Mesothelial cell of epicardium (in vitro differentiated cells): ENCODE data around the gene VPS26B. TPM values are rescaled to one million over a fixed set of nuclear protein-coding genes. Genes with fewer than 3 reads are reported as not detected.

Source experiments
- DNase-seq, 2 experiments: peaks; one replicate each; pipeline ENCODE4 v3.0.0; 2021; ENCODE audit warnings: low spot score in 2 of 2; ENCODE audit not compliant: unreplicated experiment in 2 of 2
- H3K27ac Mint-ChIP-seq: 2 replicates; pipeline ENCODE4 v1.8.0; 2021; ENCODE audit warnings: mixed read lengths
- H3K27me3 Mint-ChIP-seq: 2 replicates; pipeline ENCODE4 v1.8.0; 2021; ENCODE audit warnings: low read depth, mixed read lengths
- H3K36me3 Mint-ChIP-seq: 2 replicates; pipeline ENCODE4 v1.8.0; 2021; ENCODE audit warnings: mixed read lengths
- H3K4me1 Mint-ChIP-seq: 2 replicates; pipeline ENCODE4 v1.8.0; 2021; ENCODE audit warnings: mixed read lengths
- H3K4me3 Mint-ChIP-seq: 2 replicates; pipeline ENCODE4 v1.8.0; 2021; ENCODE audit warnings: mild to moderate bottlenecking, moderate library complexity, mixed read lengths
- H3K9me3 Mint-ChIP-seq: 2 replicates; pipeline ENCODE4 v1.8.0; 2021; ENCODE audit warnings: mixed read lengths
- total RNA-seq: library from RNA; stranded (reverse); gene quantifications from 3 replicates; pipeline ENCODE4 v1.2.1, GENCODE V29; 2021
- TF ChIP-seq, protein P1 (sequence below): fragments of 200-600 bp; sonication (generic); IDR thresholded peaks from one replicate; pipeline ENCODE4 v1.5.0; 2021; ENCODE audit warnings: antibody characterized with exemption; ENCODE audit not compliant: unreplicated experiment

VPS26B gene
- total RNA-seq, 1 donor from 2014 or later, result 47.8 TPM

DNA sequence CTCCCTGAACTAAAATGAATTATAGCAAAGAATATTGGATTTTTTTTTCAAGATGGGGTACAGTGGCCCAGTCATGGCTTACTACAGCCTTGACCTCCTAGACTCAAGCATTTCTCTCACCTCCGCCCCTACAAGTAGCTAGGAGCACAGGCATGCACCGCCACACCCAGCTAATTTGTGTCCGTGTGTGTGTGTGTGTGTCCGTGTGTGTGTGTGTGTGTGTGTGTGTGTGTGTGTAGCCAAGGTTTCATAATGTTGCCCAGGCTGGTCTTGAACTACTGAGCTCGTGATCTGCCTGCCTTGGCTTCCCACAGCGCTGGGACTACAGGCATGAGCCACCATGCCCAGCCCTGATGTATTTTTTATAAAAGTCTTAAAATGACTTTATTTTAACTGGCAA is 16.1 kb downstream of the VPS26B start:
- Mint-ChIP-seq H3K36me3 (peaks cover 42% of the 10 kb centered on the region), H3K4me1 (no peaks in the 10 kb centered on the region), H3K27me3 (no peaks in the 10 kb centered on the region), H3K4me3 (no peak overlapping the region), H3K9me3 (no peaks in the 10 kb centered on the region), H3K27ac (no peak overlapping the region)
- TF ChIP-seq, protein P1, sequence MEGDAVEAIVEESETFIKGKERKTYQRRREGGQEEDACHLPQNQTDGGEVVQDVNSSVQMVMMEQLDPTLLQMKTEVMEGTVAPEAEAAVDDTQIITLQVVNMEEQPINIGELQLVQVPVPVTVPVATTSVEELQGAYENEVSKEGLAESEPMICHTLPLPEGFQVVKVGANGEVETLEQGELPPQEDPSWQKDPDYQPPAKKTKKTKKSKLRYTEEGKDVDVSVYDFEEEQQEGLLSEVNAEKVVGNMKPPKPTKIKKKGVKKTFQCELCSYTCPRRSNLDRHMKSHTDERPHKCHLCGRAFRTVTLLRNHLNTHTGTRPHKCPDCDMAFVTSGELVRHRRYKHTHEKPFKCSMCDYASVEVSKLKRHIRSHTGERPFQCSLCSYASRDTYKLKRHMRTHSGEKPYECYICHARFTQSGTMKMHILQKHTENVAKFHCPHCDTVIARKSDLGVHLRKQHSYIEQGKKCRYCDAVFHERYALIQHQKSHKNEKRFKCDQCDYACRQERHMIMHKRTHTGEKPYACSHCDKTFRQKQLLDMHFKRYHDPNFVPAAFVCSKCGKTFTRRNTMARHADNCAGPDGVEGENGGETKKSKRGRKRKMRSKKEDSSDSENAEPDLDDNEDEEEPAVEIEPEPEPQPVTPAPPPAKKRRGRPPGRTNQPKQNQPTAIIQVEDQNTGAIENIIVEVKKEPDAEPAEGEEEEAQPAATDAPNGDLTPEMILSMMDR, result no peak
- no peak for DNase-seq

DNA sequence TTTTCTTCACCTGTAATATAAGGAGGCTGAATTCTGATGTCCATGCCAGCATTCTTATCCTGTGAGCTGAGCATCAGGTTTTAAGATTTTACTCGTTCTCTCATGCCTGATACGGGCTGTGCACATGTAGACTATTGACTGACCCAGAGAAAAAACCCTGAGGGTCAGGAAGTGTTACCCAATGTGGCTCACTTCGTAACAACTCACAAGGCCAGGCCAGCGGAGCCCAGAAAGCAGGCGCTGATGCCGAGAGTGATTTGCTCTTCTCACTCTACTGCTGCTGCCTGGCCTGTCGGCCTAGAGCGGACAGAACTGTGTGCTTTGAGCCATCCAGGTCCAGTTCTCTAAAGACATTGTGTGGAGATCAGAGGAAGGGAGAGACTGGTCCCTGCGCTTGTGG is 17.9 kb downstream of the VPS26B start:
- no peak for DNase-seq

DNA sequence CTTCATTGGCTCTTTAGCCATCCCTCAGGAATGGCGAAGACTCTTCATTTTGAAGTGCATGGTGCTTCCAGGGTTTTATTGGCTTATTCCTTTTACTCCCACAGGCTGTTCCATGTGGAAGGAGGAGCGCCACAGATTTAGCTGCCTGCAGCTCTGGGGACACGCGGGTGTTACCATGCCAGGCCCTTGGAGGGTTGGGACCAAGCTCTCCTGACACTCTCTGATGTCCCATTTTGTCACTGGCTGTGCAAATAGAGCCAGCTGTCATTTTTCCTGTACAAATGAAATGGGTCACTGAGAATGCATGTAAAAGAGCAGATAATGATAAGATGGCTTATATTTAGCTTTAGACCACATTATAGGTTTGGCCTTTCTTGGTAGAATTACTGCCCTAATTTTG is 19.4 kb downstream of the VPS26B start:
- no peaks in the 10 kb centered on the region for H3K4me1 Mint-ChIP-seq
- H3K27ac Mint-ChIP-seq, result no peak overlapping the region
- peaks cover 30% of the 10 kb centered on the region for H3K36me3 Mint-ChIP-seq
- H3K4me3 Mint-ChIP-seq, result no peak overlapping the region
- TF ChIP-seq, protein P1, result no peak
- H3K9me3 Mint-ChIP-seq, result no peaks in the 10 kb centered on the region
- DNase-seq, result no peak
- no peaks in the 10 kb centered on the region for H3K27me3 Mint-ChIP-seq

More for the DNA sequence above, 17.9 kb downstream of the VPS26B start:
- Mint-ChIP-seq H3K27ac (no peak overlapping the region), H3K4me3 (no peak overlapping the region), H3K27me3 (no peaks in the 10 kb centered on the region), H3K9me3 (no peaks in the 10 kb centered on the region), H3K36me3 (peaks cover 37% of the 10 kb centered on the region), H3K4me1 (no peaks in the 10 kb centered on the region)
- TF ChIP-seq, protein P1, result no peak

DNA sequence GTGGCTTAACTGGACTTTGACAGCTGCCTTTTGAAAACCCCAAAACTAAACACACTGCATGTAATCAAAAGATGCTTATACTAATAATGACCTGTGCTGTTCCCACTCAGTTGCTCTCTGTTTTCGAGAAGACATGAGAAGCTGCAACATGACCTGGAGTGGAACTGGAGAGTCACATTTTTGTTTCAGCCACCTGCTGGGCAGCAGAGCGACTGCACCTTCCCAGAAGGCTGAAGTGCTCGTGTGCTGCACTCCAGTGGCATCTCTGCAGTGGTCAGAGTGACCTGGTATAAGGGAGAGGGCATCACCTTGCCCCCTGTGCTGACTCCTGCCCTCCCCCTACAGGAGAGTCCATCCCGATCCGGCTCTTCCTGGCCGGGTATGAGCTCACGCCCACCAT is 20.1 kb downstream of the VPS26B start:
- no peak for DNase-seq
- H3K9me3 Mint-ChIP-seq, result no peaks in the 10 kb centered on the region

DNA sequence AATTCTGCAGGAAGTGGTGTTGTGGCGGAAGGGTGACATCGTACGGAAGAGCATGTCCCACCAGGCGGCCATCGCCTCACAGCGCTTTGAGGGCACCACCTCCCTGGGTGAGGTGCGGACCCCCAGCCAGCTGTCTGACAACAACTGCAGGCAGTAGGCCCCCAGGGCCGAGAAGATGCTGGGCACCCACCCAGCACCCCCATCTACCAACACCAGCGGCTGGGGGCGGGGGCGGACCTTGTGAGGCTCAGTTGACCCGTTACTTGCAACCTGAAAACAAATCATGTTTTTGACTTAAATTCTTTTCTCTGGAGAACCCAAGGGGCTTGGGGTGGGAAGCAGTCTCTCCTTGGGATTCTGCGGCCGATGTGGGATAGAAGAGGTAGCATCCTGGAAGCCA is 21.0 kb downstream of the VPS26B start:
- H3K9me3 Mint-ChIP-seq, result no peaks in the 10 kb centered on the region
- TF ChIP-seq, protein P1, result no peak
- peaks cover 25% of the 10 kb centered on the region for H3K36me3 Mint-ChIP-seq
- H3K4me3 Mint-ChIP-seq, result no peak overlapping the region
- H3K4me1 Mint-ChIP-seq, result no peaks in the 10 kb centered on the region
- no peaks in the 10 kb centered on the region for H3K27me3 Mint-ChIP-seq
- H3K27ac Mint-ChIP-seq, result no peak overlapping the region
- DNase-seq, result no peak

More for the DNA sequence above, 20.1 kb downstream of the VPS26B start:
- TF ChIP-seq, protein P1, result no peak
- Mint-ChIP-seq H3K27ac (no peak overlapping the region), H3K4me1 (no peaks in the 10 kb centered on the region), H3K4me3 (no peak overlapping the region), H3K36me3 (peaks cover 31% of the 10 kb centered on the region), H3K27me3 (no peaks in the 10 kb centered on the region)

DNA sequence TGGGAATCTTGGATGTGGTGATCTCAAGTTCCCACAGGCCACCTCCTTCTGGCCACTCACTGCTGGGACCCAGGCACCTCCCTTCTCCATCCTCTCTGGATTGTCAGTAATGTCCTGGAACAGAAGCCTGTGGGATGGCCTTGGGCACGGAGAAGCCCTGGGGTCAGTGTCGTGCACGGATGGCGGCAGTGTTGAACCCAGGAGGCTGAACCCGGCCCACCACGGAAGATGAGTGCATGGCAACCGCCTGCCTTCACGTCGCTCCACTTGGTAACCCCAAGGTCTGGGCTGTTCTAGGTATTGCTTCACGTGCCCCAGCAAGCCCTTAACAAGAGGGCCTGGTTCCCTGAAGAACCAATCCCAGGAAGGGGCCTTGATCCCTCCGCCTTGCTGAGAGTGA is 21.6 kb downstream of the VPS26B start:
- DNase-seq, result no peak
- Mint-ChIP-seq H3K27me3 (no peaks in the 10 kb centered on the region), H3K27ac (no peak overlapping the region), H3K36me3 (peaks cover 27% of the 10 kb centered on the region), H3K4me3 (no peak overlapping the region), H3K4me1 (no peaks in the 10 kb centered on the region), H3K9me3 (no peaks in the 10 kb centered on the region)
- TF ChIP-seq, protein P1, result no peak
